Spleen (tissue), 7 donors: ENCODE measurements around the gene PRPF19.

Source experiments
- POLR2A ChIP-seq, 3 donors: fragments of 450-650 bp; IDR thresholded peaks; one replicate each; pipeline ENCODE4 v1.5.1; 2017; ENCODE audit warnings: antibody characterized with exemption in 3 of 3, mild to moderate bottlenecking in 1 of 3
- POLR2AphosphoS5 ChIP-seq, 3 donors: sonication (generic); formaldehyde crosslinking; IDR thresholded peaks; one replicate each; pipeline ENCODE4 v1.5.1; 2017; ENCODE audit warnings: antibody characterized with exemption in 3 of 3
- TF ChIP-seq, protein P1 (sequence below), 11 experiments: fragments of 200-600 bp in 7 of 11; fragments of 450-650 bp in 4 of 11; sonication (generic) in 4 of 11; IDR thresholded peaks in 8 of 11; conservative IDR thresholded peaks in 3 of 11; 1 replicate in 7 of 11; 2 replicates in 4 of 11; pipeline versions ENCODE4 v1.4.0 to v1.8.0; 2016 to 2021; ENCODE audit warnings: antibody characterized with exemption in 11 of 11, inconsistent platforms in 4 of 11, mild to moderate bottlenecking in 1 of 11
- donor health status: DM: no; HTN: no; CAD: no; lungs with moderate emphysema.
- donor health status: DM: no; HTN: no; CAD: no.
- donor health status: DM: no; HTN: no; CAD: no.

DNA sequence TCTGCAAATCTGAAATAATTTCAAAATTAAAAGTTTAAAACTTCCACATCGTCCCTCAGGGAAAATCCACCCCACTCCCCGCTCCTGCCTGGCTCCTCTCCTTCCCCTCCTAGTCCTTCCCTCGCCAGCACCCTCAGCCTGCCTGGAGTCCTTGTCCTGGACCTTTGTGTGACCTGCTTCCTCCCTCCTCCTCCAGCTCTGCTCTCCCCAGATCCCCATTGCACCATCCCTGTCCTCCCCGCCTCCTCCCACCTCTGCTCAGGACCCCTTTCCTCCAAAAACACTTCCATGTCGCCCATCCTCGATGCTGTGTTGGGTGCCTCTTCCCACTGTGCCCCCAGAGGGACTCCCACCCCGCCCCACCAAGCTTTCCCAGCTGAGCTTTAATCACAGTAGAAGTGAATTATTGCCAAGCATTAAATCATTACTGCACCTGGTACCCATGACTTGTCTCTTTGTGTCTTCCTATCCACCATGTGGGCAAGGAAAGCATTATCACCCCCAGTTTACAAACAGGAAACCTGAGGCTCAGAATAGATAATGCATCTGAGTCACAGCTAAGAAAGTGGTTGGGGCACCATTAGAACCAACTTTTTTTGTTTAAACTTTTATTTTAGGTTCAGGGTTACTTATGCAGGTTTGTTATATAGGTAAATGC is 41.4 kb downstream of the PRPF19 start:
- TF ChIP-seq POLR2A (IDR thresholded peaks at IDR 0.05): no peak
- TF ChIP-seq, protein P1, sequence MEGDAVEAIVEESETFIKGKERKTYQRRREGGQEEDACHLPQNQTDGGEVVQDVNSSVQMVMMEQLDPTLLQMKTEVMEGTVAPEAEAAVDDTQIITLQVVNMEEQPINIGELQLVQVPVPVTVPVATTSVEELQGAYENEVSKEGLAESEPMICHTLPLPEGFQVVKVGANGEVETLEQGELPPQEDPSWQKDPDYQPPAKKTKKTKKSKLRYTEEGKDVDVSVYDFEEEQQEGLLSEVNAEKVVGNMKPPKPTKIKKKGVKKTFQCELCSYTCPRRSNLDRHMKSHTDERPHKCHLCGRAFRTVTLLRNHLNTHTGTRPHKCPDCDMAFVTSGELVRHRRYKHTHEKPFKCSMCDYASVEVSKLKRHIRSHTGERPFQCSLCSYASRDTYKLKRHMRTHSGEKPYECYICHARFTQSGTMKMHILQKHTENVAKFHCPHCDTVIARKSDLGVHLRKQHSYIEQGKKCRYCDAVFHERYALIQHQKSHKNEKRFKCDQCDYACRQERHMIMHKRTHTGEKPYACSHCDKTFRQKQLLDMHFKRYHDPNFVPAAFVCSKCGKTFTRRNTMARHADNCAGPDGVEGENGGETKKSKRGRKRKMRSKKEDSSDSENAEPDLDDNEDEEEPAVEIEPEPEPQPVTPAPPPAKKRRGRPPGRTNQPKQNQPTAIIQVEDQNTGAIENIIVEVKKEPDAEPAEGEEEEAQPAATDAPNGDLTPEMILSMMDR (IDR thresholded peaks at IDR 0.05 in 8 of 11, conservative IDR thresholded peaks at IDR 0.05 in 3 of 11): no peak
- no peak for TF ChIP-seq POLR2AphosphoS5 (IDR thresholded peaks at IDR 0.05)
